ENCODE measurements around the gene HYAL2.
A peak's percentile ranks its signal among the peaks of the same experiment; 100 is the strongest.

The HYAL2 gene

DNA sequence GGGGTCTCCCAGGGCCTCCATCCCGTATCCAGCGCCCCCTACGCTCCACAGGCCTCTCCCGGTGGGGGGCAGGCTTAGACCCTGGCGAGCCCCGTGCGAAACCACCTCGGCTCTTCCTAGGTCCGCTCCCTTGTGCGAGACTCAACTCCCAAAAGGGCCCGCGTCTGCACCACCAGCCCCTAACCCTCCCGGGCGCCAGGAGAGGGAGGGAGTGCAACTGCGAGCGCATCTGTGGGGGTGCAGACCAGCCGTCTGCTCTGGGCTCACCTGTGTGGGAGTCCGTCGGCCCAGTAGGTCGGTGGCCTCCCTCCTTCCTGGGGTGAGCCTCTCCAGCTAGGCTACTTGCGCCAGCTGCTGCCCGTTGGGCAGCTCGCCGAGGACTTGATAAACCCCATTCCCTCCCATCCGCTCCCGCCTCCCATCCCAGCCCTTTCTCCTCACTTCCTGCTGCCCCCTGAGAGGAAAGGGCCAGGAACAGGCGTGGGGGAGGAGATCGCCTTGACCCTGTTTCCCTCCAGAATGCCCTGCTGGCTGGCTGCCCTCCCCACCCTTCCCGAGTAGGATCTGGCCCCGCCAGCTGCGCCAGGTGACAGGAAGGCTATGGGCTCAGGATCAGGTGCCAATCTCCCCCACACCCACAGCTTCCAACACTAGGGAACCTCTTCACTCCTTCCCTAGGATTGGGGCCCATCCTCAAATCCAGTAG lies at the start of gene HYAL2:
TSS of gene HYAL2 (minus strand) at position 360 of the 706 bp plus-strand sequence. CDS start 2,256 bp downstream, outside the sequence.
- DNase-seq: no peak
- in situ Hi-C loops (cut with MboI; ENCODE audit: low pct_unique_long_range_greater_than_20kb, low sequenced_read_pairs): no loop called here

DNA sequence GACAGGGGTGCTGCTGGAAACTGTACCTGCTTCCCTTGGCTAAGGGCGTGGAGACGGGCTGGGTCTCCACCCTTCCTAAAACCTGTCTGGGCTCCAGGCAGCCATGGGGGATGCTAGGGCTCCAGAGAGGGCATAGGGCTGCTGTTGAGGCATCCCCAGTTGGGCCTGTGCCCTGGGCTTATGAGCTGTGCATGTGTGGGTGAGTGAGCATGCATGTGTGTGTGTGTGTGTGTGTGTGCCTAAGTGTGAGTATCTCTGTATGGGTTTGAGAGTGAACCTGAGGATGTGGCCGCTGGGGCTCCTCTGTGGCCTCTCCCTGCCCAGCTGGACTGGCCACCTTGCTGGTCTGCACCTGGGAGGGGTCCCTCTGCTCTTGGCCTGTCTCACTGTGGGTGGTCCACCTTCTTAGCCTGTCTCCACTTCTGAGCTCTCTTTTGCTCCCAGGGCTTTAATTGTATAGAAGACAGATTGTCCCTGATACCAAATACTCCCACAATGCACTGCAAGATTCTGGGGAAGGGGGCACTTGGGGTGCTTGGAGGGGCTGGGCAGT lies 48.7 kb upstream of the HYAL2 start:
- DNase-seq: no peak
- in situ Hi-C loops (cut with MboI; ENCODE audit: low pct_unique_long_range_greater_than_20kb, low sequenced_read_pairs): no loop called here

DNA sequence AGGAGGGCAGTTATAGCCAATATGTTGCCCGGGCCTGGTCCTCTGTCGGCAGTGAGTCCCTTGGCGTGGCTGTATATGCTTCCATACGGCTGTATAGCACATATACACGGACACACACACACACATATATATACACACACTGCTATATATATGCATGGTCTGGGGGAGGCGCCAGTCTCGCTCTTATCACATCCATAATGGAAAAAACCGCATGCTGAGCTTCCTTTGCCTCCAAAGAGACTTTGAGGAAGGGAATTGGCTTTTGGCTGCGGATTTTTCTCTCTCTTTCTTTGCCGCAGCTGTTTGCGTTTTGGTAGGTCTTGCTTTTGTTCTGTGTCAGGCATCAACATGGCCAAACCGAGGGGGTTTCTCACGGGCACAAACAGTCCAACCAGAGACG lies 48.0 kb upstream of the HYAL2 start:
- in situ Hi-C loops (cut with MboI; ENCODE audit: low pct_unique_long_range_greater_than_20kb, low sequenced_read_pairs): no loop called here
- peak; percentile 82 for DNase-seq

DNA sequence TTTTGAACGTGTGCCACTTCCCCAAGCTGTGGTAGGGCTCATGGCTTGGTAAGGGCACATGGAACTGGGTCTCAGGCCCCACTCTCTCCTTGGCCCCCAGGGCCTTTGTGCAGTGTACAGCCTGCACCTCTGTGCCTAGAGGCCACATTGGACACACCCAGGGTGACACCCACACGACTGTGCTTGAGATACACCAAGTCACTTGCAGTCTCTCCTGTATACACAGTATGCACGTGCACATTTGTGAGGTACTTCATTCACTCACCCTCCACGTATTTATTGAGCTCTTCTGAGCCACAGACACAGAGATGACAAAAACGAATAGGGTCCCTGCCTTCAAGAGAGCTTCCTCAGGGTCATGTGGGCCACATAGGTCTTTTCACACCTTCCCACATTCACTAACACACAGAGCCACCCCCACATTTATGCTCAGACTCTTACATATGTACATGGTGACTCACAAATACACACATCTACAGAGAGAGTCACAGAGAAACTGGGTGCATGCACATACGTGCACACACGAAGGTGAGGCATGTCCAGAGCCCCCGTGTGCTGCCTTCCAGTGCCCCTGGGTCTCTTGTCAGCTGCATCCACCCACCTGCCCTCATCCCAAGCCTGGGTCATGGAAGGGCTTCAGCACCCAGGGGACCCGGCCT lies 46.6 kb upstream of the HYAL2 start:
- in situ Hi-C loops (cut with MboI; ENCODE audit: low pct_unique_long_range_greater_than_20kb, low sequenced_read_pairs): no loop called here
- DNase-seq: no peak

DNA sequence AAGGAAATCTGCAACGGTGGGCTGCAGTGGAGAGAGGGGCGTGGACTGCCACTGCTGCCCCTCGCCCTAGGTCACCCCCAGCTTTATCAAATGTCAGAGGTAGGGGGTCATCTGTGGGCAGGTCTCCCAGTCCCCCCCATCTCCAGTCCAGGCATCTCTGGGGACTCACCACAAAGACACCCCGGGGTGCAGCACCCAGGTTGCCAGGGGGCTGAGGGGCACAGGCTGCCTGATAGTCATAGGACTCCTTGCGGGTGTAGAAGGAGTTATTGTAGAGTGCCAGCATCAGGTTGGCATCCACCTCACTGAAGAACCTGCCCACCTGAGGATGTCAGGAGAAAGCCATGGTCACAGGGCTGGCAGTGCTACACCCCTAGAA lies 43.3 kb upstream of the HYAL2 start:
- no peak for DNase-seq
- in situ Hi-C loops (cut with MboI; ENCODE audit: low pct_unique_long_range_greater_than_20kb, low sequenced_read_pairs): no loop called here

DNA sequence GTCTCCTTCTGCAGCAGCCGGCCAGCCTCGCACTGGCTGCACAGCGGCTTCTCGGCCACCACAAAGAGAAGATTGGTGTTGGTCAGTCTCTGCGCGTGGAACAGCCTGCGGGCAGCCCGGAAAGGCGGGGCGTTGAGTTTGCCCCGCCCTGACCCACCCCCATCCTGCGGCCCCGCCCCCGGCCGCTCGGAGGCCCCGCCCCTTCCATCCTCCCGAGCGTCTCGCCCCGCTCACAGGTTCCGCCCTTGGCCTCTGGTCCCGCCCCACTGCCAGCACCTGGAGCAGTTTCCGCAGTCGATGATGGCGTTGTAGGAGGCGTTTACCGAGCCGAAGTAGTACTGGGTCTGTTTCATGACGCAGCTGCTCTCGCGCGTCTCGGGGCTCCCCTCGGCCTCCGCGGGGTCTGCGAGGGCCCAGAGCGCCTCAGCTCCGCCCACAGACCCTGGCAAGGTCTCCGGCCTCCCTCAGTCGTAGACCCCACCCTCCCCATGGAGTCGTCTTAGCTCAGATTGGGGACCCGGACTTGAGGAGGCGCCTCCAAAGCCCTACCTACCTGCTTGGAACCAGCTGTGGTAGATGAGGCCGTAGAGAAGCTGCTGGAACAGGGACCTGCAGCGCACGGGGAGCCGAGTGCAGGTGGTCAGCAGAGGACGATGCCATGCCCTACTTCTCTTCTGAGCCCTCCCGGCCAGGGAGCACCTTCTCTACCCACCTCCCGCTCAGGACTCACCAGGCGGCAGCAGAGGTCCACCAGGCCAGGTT lies 42.7 kb upstream of the HYAL2 start:
- peak; percentile 71 for DNase-seq
- in situ Hi-C loops (cut with MboI; ENCODE audit: low pct_unique_long_range_greater_than_20kb, low sequenced_read_pairs): no loop called here

GRCh38 chr3:50364573-50365079 lies 42.1 kb upstream of the HYAL2 start:
- in situ Hi-C loops (cut with MboI; ENCODE audit: low pct_unique_long_range_greater_than_20kb, low sequenced_read_pairs): no loop called here
- DNase-seq: no peak

DNA sequence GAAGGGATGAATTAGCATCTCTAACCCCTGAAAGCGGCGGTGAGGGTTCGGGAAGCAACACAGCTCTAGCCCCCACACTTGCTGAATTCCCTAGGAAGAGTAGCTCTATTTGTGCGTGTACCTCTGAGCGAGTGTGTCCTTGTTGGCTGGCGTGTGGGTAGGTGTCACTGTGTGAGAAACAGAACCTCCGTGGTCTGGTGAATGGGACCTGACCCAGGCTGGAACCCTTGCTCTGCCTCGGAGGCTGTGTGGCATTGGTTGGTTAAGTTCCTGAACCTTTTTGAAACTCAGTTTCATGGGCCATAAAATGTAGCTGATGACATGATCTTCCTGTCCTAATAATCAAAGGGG lies 37.2 kb upstream of the HYAL2 start:
- DNase-seq: no peak
- in situ Hi-C loops (cut with MboI; ENCODE audit: low pct_unique_long_range_greater_than_20kb, low sequenced_read_pairs): no loop called here

- in situ Hi-C loops (cut with MboI; ENCODE audit: low pct_unique_long_range_greater_than_20kb, low sequenced_read_pairs): no loop called here
- DNase-seq: peak; percentile 96
These were observed 36.6 kb upstream of the HYAL2 start, which contains the start of gene TMEM115 for GRCh38 chr3:50358911-50359759. Gene TMEM115 (minus strand): TSS chr3:50359521. CDS start chr3:50359063, 458 bp downstream.

DNA sequence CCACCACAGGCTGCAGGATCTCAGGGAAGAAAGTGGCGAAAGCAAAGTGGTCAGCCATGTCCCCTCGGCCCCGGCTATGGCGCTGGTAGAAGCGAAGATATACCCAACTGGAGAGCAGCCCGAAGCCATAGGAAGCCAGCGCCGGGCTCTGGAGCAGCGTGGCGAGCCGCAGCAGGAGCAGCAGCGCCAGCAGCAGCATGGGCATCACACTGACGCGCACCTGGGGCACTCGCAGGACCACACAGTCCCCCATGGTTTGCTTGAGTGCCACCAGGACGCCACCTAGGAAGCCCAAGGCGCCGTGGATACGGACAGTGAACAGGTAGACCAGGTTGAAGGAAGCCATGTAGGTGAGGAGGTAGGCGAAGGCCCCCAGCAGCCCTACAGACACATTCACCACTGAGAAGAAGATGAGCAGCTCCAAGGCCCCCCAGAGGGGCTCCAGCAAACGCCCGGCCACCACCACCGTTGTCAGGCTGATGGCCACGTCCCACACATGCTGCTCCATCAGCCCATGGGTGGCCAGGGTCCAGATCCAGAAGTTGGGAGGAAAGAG lies 35.9 kb upstream of the HYAL2 start:
- in situ Hi-C loops (cut with MboI; ENCODE audit: low pct_unique_long_range_greater_than_20kb, low sequenced_read_pairs): no loop called here
- no peak for DNase-seq

DNA sequence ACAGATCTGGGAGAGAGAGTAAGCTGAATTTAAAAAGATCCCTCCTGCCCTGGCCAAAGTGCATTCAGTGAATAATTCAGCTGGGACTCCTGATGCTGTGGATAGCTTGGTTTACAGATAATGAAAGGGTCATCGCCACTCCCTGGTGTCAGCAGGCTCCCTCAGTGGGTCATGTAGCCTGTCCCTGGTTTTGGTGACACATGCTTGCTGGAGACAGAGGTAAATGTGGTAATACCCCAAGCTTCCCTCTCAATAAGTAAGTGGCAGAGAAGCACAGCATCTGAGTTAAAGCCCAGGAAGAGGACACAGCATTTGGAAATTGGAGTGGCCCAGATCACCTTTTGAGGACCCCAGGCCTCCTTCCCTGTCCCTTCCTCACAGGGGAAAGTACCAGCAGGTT lies 34.9 kb upstream of the HYAL2 start:
- no peak for DNase-seq
- in situ Hi-C loops (cut with MboI; ENCODE audit: low pct_unique_long_range_greater_than_20kb, low sequenced_read_pairs): no loop called here

- DNase-seq: peak; percentile 53
These were observed 34.0 kb upstream of the HYAL2 start for GRCh38 chr3:50356553-50356952.

GRCh38 chr3:50355829-50356552 lies 33.4 kb upstream of the HYAL2 start:
- in situ Hi-C loops (cut with MboI; ENCODE audit: low pct_unique_long_range_greater_than_20kb, low sequenced_read_pairs): no loop called here
- DNase-seq: no peak

More at GRCh38 chr3:50356553-50356952, 34.0 kb upstream of the HYAL2 start:
- in situ Hi-C loops (cut with MboI; ENCODE audit: low pct_unique_long_range_greater_than_20kb, low sequenced_read_pairs): no loop called here

GRCh38 chr3:50354850-50355249 lies 32.3 kb upstream of the HYAL2 start:
- in situ Hi-C loops (cut with MboI; ENCODE audit: low pct_unique_long_range_greater_than_20kb, low sequenced_read_pairs): no loop called here
- no peak for DNase-seq

DNA sequence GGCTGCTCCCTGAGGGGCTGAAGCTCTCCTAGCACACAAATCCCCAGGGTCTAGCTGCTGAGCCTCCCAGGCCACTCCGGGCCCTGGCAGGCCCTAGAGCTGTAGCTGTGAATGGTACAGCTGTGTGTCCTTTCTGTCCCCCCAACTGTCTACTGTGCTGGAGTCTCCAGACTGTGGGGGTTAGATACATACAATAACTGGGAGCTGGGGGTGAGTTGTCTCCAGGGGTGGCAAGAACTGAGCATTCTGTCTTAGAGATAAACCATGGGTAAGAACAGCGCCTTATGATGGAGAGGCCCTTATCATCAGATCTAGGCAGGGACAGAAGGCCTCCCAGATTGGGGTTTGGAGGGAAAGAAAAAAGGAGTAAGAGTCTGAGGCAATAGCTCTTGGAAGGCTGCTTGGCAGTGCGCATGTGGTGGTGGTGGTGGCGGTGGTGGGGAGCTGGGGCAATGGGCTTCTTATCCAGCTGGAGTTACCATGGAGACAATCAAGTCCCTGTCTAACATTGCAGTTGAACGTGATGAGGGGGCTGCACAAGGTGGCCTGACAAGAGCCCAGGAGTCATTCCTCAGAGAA lies 31.7 kb upstream of the HYAL2 start:
- in situ Hi-C loops (cut with MboI; ENCODE audit: low pct_unique_long_range_greater_than_20kb, low sequenced_read_pairs): no loop called here
- no peak for DNase-seq

- DNase-seq: no peak
- in situ Hi-C loops (cut with MboI; ENCODE audit: low pct_unique_long_range_greater_than_20kb, low sequenced_read_pairs): no loop called here
These were observed 30.9 kb upstream of the HYAL2 start for GRCh38 chr3:50353245-50354004.

DNA sequence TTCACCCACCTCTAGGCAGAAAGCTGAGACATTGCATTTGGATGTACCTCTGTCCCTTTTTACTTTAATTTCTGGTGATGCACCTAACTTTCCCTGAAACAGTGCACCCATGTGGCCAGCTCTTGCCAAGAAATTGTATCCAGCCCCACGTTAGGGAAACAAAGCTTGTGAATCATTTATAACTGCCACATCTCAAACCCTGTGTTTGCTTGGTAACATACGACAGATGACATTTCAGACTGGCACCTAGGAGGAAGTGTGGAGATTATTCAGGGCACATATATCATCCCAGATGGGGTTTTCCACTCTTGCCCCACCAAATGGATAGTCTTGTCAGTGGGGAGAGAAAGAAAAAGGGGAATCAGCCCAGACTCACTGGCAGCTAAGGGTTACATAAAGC lies 30.2 kb upstream of the HYAL2 start:
- DNase-seq: no peak
- in situ Hi-C loops (cut with MboI; ENCODE audit: low pct_unique_long_range_greater_than_20kb, low sequenced_read_pairs): no loop called here
